HEK293T (cell line): ENCODE data around the gene EHBP1.

ENCODE experiments used
- CTCF ChIA-PET: fragments of 350-600 bp; formaldehyde crosslinking; extraction: SDS; loops from one replicate; lab custom pipeline; 2021; ENCODE audit warnings: antibody characterized with exemption, inconsistent platforms; lab: Yijun Ruan, JAX
- POLR2A ChIA-PET: fragments of 350-600 bp; formaldehyde crosslinking; extraction: SDS; loops from one replicate; lab custom pipeline; 2020; ENCODE audit warnings: antibody characterized with exemption, inconsistent platforms; lab: Yijun Ruan, JAX
- DNase-seq: peaks from one replicate; pipeline ENCODE4 v3.0.0; 2012; ENCODE audit warnings: mixed read lengths; ENCODE audit errors: extremely low spot score
- ARNT ChIP-seq: fragments of 450-650 bp; IDR thresholded peaks from 2 replicates; pipeline ENCODE4 v1.6.1; 2017; ENCODE audit warnings: mild to moderate bottlenecking
- BHLHE40 ChIP-seq: fragments of 450-650 bp; IDR thresholded peaks from 2 replicates; pipeline ENCODE4 v1.6.1; 2016; ENCODE audit warnings: mild to moderate bottlenecking, moderate library complexity, borderline replicate concordance
- CTBP1 ChIP-seq: fragments of 450-650 bp; IDR thresholded peaks from 2 replicates; pipeline ENCODE4 v1.6.1; 2016; ENCODE audit warnings: borderline replicate concordance
- ELF4 ChIP-seq: fragments of 450-650 bp; IDR thresholded peaks from 2 replicates; pipeline ENCODE4 v1.6.1; 2017; ENCODE audit warnings: antibody characterized with exemption
- FOXA1 ChIP-seq: fragments of 450-650 bp; IDR thresholded peaks from 2 replicates; pipeline ENCODE4 v1.6.1; 2016; ENCODE audit warnings: mild to moderate bottlenecking
- FOXK2 ChIP-seq: fragments of 450-650 bp; IDR thresholded peaks from 2 replicates; pipeline ENCODE4 v1.6.1; 2016; ENCODE audit warnings: mild to moderate bottlenecking
- FOXM1 ChIP-seq: fragments of 450-650 bp; IDR thresholded peaks from 2 replicates; pipeline ENCODE4 v1.6.1; 2017; ENCODE audit warnings: mild to moderate bottlenecking, borderline replicate concordance
- HDGF ChIP-seq: fragments of 450-650 bp; IDR thresholded peaks from 2 replicates; pipeline ENCODE4 v1.6.1; 2017; ENCODE audit warnings: antibody characterized with exemption, borderline replicate concordance
- L3MBTL2 ChIP-seq: fragments of 450-650 bp; conservative IDR thresholded peaks from 2 replicates; pipeline ENCODE4 v1.6.1; 2016; ENCODE audit warnings: mild to moderate bottlenecking
- LEF1 ChIP-seq: fragments of 450-650 bp; IDR thresholded peaks from 2 replicates; pipeline ENCODE4 v1.6.1; 2017; ENCODE audit warnings: mild to moderate bottlenecking, borderline replicate concordance
- NFRKB ChIP-seq: fragments of 450-650 bp; IDR thresholded peaks from 2 replicates; pipeline ENCODE4 v1.6.1; 2016; ENCODE audit warnings: mild to moderate bottlenecking, moderate library complexity
- SP1 ChIP-seq: fragments of 450-650 bp; IDR thresholded peaks from 2 replicates; pipeline ENCODE4 v1.6.1; 2017
- SUZ12 ChIP-seq: fragments of 450-650 bp; IDR thresholded peaks from 2 replicates; pipeline ENCODE4 v1.6.1; 2016; ENCODE audit warnings: mild to moderate bottlenecking
- TARDBP ChIP-seq: fragments of 450-650 bp; IDR thresholded peaks from 2 replicates; pipeline ENCODE4 v1.6.1; 2016
- ZNF384 ChIP-seq: fragments of 450-650 bp; IDR thresholded peaks from 2 replicates; pipeline ENCODE4 v1.6.1; 2016
- TF ChIP-seq, protein P1 (sequence below): fragments of 450-650 bp; IDR thresholded peaks from 2 replicates; pipeline ENCODE4 v1.6.1; 2016

EHBP1 gene

DNA sequence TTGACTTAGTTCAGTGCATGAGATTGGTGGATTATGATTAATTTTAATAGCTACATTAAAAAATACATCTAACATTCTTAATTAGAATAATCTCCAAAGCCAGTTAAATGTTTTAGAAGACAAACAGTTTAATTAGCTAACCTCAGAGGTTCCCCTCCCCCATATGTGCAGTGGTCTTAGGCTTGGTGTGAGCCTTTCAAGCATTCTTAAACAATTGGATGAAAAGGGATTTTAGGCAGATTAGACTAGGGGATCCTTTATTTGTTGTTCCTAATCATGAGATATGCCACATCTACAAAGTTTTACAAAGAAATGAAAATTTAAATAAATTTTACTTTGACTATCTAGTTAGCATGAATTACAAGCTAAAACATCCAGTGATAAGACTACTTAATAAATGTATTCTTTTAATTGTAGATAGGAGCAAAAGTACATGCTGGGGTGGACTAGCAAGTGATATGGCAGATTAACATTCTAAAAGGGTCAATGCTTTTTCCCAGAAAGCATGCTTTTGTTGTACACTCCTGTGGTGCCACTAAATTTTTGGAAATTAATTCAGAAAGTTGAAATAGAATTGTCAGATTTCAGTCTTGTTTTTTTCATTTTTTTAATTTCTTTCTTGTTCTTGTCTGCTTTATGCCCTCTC is 302.4 kb downstream of the EHBP1 start:
- ChIA-PET POLR2A (no interaction called here), CTCF (no interaction called here)
- no peak for TF ChIP-seq FOXK2
- no peak for DNase-seq

DNA sequence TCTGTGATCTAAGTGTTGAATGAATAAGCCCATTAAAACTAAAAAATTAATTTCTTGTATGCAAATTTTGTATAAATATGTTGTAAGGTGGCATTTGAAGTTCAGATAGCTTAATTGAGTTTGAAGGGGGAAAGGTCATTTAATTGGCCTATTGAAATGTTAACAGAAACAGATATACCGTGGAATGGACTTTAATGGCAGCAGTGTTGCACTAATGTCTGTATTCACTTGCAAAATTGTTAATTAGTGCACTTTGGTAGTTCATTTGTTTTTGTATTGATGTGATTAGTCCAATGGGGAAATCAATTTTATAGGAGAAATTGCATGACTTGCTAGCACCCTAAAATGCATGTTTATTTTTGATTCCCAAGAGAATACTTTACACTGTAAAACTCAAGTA is 303.3 kb downstream of the EHBP1 start:
- ChIA-PET POLR2A (no interaction called here), CTCF (no interaction called here)
- TF ChIP-seq FOXA1 (no peak), TARDBP (no peak), FOXM1 (no peak), SUZ12 (no peak), ARNT (no peak), BHLHE40 (no peak), CTBP1 (no peak), FOXK2 (no peak), SP1 (no peak), HDGF (no peak)
- TF ChIP-seq, protein P1, sequence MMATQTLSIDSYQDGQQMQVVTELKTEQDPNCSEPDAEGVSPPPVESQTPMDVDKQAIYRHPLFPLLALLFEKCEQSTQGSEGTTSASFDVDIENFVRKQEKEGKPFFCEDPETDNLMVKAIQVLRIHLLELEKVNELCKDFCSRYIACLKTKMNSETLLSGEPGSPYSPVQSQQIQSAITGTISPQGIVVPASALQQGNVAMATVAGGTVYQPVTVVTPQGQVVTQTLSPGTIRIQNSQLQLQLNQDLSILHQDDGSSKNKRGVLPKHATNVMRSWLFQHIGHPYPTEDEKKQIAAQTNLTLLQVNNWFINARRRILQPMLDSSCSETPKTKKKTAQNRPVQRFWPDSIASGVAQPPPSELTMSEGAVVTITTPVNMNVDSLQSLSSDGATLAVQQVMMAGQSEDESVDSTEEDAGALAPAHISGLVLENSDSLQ: no peak

DNA sequence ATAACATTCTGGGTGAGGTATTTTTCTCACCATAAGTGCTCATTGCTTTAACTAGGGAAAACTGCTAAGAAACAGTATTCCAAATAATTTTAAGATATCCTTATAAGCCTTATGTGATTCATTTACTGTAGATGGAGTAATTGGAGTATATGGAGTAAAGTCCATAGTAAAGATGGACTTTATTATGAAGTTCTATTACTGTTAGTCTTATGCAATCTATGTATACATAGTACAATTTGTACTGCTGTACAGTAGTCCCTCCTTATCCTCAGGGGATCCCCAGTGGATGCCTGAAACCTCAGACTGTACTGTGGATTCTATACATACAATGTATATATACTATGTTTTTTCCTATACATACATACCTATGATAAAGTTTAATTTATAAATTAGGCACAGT is 304.0 kb downstream of the EHBP1 start:
- TF ChIP-seq, protein P1: no peak
- no peak for TF ChIP-seq LEF1
- TF ChIP-seq SUZ12: no peak
- TF ChIP-seq CTBP1: no peak
- TF ChIP-seq HDGF: no peak
- no peak for TF ChIP-seq SP1
- no peak for TF ChIP-seq NFRKB
- TF ChIP-seq ARNT: no peak
- DNase-seq: no peak
- ChIA-PET CTCF (no interaction called here), POLR2A (no interaction called here)

More for the DNA sequence above, 303.3 kb downstream of the EHBP1 start:
- DNase-seq: no peak

DNA sequence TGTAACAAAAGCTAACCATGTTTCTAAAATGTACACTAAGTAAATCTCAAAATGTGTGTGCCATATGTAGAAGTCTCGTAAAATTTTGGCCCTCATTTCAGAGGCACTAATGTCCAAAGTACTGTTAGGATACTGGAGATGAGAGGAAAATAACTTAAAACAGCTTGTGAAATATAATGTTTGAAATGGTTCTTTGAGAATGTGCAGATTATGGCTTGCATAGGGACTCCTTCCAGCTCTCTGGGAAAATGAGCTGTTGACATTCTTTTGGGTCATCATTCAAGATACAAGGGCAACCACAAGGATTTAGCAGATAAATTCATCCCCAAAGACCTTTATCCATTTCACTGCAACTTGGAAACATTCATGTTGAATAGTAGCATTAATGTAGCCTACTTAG is 307.0 kb downstream of the EHBP1 start:
- POLR2A ChIA-PET: no interaction called here
- CTCF ChIA-PET: no interaction called here
- DNase-seq: no peak
- no peak for TF ChIP-seq FOXM1
- no peak for TF ChIP-seq NFRKB
- no peak for TF ChIP-seq LEF1
- TF ChIP-seq ZNF384: no peak
- no peak for TF ChIP-seq L3MBTL2
- no peak for TF ChIP-seq ARNT
- no peak for TF ChIP-seq SUZ12
- TF ChIP-seq HDGF: no peak
- TF ChIP-seq ELF4: no peak
- TF ChIP-seq BHLHE40: no peak
- no peak for TF ChIP-seq SP1
- TF ChIP-seq CTBP1: no peak
- no peak for TF ChIP-seq TARDBP
- TF ChIP-seq, protein P1: no peak
- no peak for TF ChIP-seq FOXA1
- no peak for TF ChIP-seq FOXK2

DNA sequence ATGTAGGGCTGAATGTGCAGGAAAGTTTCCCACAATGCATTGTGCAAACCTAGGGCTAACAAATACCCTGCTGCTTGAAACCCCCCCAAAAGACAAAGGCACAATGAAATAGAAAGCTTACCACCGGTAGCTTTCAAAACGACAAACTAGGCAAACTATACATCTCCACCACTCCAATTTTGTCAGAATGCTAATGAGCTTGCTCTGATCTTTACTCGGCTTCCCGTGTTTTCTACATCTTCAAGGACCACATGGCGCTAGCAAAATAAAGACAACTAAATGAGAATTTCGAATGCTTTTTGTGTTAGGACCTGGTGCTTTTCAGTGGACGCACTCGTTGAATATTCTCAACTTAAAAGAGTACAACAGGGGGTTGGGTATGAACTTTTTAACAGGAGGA is 307.9 kb downstream of the EHBP1 start:
- ChIA-PET CTCF (no interaction called here), POLR2A (no interaction called here)
- TF ChIP-seq NFRKB (no peak), ZNF384 (no peak), TARDBP (no peak), CTBP1 (no peak), FOXK2 (no peak), ELF4 (no peak), ARNT (no peak), LEF1 (no peak), FOXM1 (no peak), SUZ12 (no peak), BHLHE40 (no peak), HDGF (no peak), L3MBTL2 (no peak), FOXA1 (no peak), SP1 (no peak)
- TF ChIP-seq, protein P1: no peak
- DNase-seq: no peak

DNA sequence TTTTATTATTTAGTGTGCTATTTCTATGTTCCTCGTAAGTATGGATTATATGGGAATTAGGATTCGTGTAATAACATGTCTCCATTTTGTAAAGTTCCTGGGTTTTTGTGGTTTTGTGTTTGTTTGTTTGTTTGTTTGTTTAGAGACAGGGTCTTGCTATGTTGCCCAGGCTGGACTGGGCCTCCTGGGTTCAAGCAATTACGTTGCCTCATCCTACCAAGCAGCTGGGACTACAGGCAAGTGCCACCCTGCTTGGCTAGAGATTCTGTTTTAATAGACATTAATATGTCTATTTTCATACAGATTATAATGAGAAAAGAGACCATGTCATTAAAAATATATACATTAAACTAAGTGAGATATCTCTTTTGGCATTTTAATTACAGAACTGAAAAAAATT is 309.9 kb downstream of the EHBP1 start:
- no peak for DNase-seq
- no peak for TF ChIP-seq FOXK2
- TF ChIP-seq SP1: no peak
- TF ChIP-seq ARNT: no peak
- TF ChIP-seq TARDBP: no peak
- no peak for TF ChIP-seq FOXM1
- TF ChIP-seq SUZ12: no peak
- TF ChIP-seq, protein P1: no peak
- no peak for TF ChIP-seq L3MBTL2
- no peak for TF ChIP-seq NFRKB
- TF ChIP-seq ZNF384: no peak
- no peak for TF ChIP-seq BHLHE40
- no peak for TF ChIP-seq HDGF
- no peak for TF ChIP-seq FOXA1
- TF ChIP-seq LEF1: no peak
- TF ChIP-seq ELF4: no peak
- TF ChIP-seq CTBP1: no peak
- POLR2A ChIA-PET: no interaction called here
- CTCF ChIA-PET: no interaction called here
